ENCODE data around the gene UMAD1. TPM values are rescaled to one million over a fixed set of nuclear protein-coding genes. Genes with fewer than 3 reads are reported as not detected.

The UMAD1 gene
- total and polyA plus RNA-seq, 3 donors from 2014 or later: 11.1 to 17.3 (median 12.6) TPM

GRCh38 chr7:7736671-7737070 lies 96.1 kb downstream of the UMAD1 start:
- intact Hi-C loops (cut with DNase I; ENCODE audit: low total_unique reads): no loop called here
- no peak for DNase-seq
- Histone ChIP-seq H3K36me3 (ENCODE audit: low read depth, missing control alignments) (no peaks in the 10 kb centered on the region), H3K27me3 (no peaks in the 10 kb centered on the region), H3K4me3 (no peak overlapping the region), H3K27ac (no peak overlapping the region), H3K9me3 (no peaks in the 10 kb centered on the region), H3K4me1 (no peaks in the 10 kb centered on the region)
- 91 to 96% methylated on average over 2 of the region's 2 CpGs for WGBS, 2 donors
- no peak for TF ChIP-seq CTCF (IDR thresholded peaks at IDR 0.05)
- no peak for TF ChIP-seq POLR2A (IDR thresholded peaks at IDR 0.05)

- Histone ChIP-seq H3K36me3 (ENCODE audit: low read depth, missing control alignments) (no peaks in the 10 kb centered on the region), H3K4me1 (no peaks in the 10 kb centered on the region), H3K27ac (no peak overlapping the region), H3K9me3 (no peaks in the 10 kb centered on the region), H3K4me3 (no peak overlapping the region), H3K27me3 (no peaks in the 10 kb centered on the region)
- intact Hi-C loops (cut with DNase I; ENCODE audit: low total_unique reads): no loop called here
- no peak for TF ChIP-seq CTCF (IDR thresholded peaks at IDR 0.05)
- TF ChIP-seq POLR2A (IDR thresholded peaks at IDR 0.05): no peak
- DNase-seq: no peak
Measured at GRCh38 chr7:7737674-7738073, 97.1 kb downstream of the UMAD1 start.

- no peak overlapping the region for H3K4me3 ChIP-seq
- H3K27ac ChIP-seq: no peak overlapping the region
- 97 to 100% methylated on average over 1 of the region's 1 CpG for WGBS, 2 donors
- intact Hi-C loops (cut with DNase I; ENCODE audit: low total_unique reads): no loop called here
- TF ChIP-seq CTCF (IDR thresholded peaks at IDR 0.05): no peak
- TF ChIP-seq POLR2A (IDR thresholded peaks at IDR 0.05): no peak
- no peaks in the 10 kb centered on the region for H3K27me3 ChIP-seq
- DNase-seq: no peak
- no peaks in the 10 kb centered on the region for H3K9me3 ChIP-seq
- no peaks in the 10 kb centered on the region for H3K4me1 ChIP-seq
- H3K36me3 ChIP-seq (ENCODE audit: low read depth, missing control alignments): no peaks in the 10 kb centered on the region
Measured at GRCh38 chr7:7738177-7738576, 97.6 kb downstream of the UMAD1 start.

GRCh38 chr7:7738622-7739021 lies 98.1 kb downstream of the UMAD1 start:
- H3K27ac ChIP-seq: no peak overlapping the region
- TF ChIP-seq CTCF (IDR thresholded peaks at IDR 0.05): no peak
- no peak for TF ChIP-seq POLR2A (IDR thresholded peaks at IDR 0.05)
- H3K27me3 ChIP-seq: no peaks in the 10 kb centered on the region
- no peaks in the 10 kb centered on the region for H3K36me3 ChIP-seq (ENCODE audit: low read depth, missing control alignments)
- no peak overlapping the region for H3K4me3 ChIP-seq
- no peaks in the 10 kb centered on the region for H3K9me3 ChIP-seq
- WGBS, 2 donors: 86 to 94% methylated on average over 3 of the region's 3 CpGs
- no peak for DNase-seq
- H3K4me1 ChIP-seq: no peaks in the 10 kb centered on the region
- intact Hi-C loops (cut with DNase I; ENCODE audit: low total_unique reads): no loop called here

- Histone ChIP-seq H3K27me3 (no peaks in the 10 kb centered on the region), H3K27ac (no peak overlapping the region), H3K36me3 (ENCODE audit: low read depth, missing control alignments) (no peaks in the 10 kb centered on the region), H3K4me1 (no peaks in the 10 kb centered on the region), H3K4me3 (no peak overlapping the region), H3K9me3 (no peaks in the 10 kb centered on the region)
- 84 to 88% methylated on average over 4 of the region's 4 CpGs for WGBS, 2 donors
- TF ChIP-seq POLR2A (IDR thresholded peaks at IDR 0.05): no peak
- TF ChIP-seq CTCF (IDR thresholded peaks at IDR 0.05): no peak
- intact Hi-C loops (cut with DNase I; ENCODE audit: low total_unique reads): no loop called here
- no peak for DNase-seq
Measured at GRCh38 chr7:7739204-7740036, 98.9 kb downstream of the UMAD1 start.

Data from testis (tissue), 3 donors.